Smooth muscle cell (in vitro differentiated cells): Measurements from ENCODE around the gene NDUFS4. TPM values are rescaled to one million over a fixed set of nuclear protein-coding genes. Genes with fewer than 3 reads are reported as not detected.

Experiments
- DNase-seq: peaks from one replicate; lab custom pipeline; 2025; ENCODE audit not compliant: unreplicated experiment; lab: John Stamatoyannopoulos, UW
- H2AFZ ChIP-seq: fragments of 200-600 bp; sonication (generic); 2 replicates; pipeline ENCODE4 v1.6.0; 2016; ENCODE audit warnings: antibody characterized with exemption, low read depth, mild to moderate bottlenecking
- H3F3A ChIP-seq: fragments of 200-600 bp; sonication (generic); 2 replicates; pipeline ENCODE4 v1.6.0; 2017; ENCODE audit warnings: antibody characterized with exemption, low read depth
- H3K27ac ChIP-seq: fragments of 200-600 bp; sonication (generic); 2 replicates; pipeline ENCODE4 v1.5.1; 2016; ENCODE audit warnings: low read depth, mild to moderate bottlenecking
- H3K27me3 ChIP-seq: fragments of 200-600 bp; sonication (generic); 2 replicates; pipeline ENCODE4 v1.6.1; 2016; ENCODE audit warnings: low read depth, mild to moderate bottlenecking
- H3K36me3 ChIP-seq: fragments of 200-600 bp; sonication (generic); 2 replicates; pipeline ENCODE4 v1.5.1; 2016; ENCODE audit warnings: low read depth
- H3K4me1 ChIP-seq: fragments of 200-600 bp; sonication (generic); 2 replicates; pipeline ENCODE4 v1.5.1; 2016; ENCODE audit warnings: low read depth
- H3K4me2 ChIP-seq: fragments of 200-600 bp; sonication (generic); 2 replicates; pipeline ENCODE4 v1.6.0; 2016; ENCODE audit warnings: mild to moderate bottlenecking
- H3K4me3 ChIP-seq: fragments of 200-600 bp; sonication (generic); 2 replicates; pipeline ENCODE4 v1.5.1; 2016; ENCODE audit warnings: mild to moderate bottlenecking
- H3K79me2 ChIP-seq: fragments of 200-600 bp; sonication (generic); 2 replicates; pipeline ENCODE4 v1.6.0; 2016; ENCODE audit warnings: low read depth, mild to moderate bottlenecking
- H3K9ac ChIP-seq: fragments of 200-600 bp; sonication (generic); 2 replicates; pipeline ENCODE4 v1.6.0; 2016; ENCODE audit warnings: low read depth
- H3K9me3 ChIP-seq: fragments of 200-600 bp; sonication (generic); replicated peaks from 2 replicates; pipeline ENCODE4 v1.5.1; 2016; ENCODE audit warnings: low read depth
- H4K20me1 ChIP-seq: fragments of 200-600 bp; sonication (generic); 2 replicates; pipeline ENCODE4 v1.6.0; 2016; ENCODE audit warnings: low read depth
- WGBS: methylation state at CpG from one replicate; pipeline ENCODE4 v1.1.7; 2016; ENCODE audit warnings: low lambda C conversion rate; 5-methylcytosine and 5-hydroxymethylcytosine counted together
- polyA plus RNA-seq: library from polyadenylated mRNA; unstranded; fragments of >200 nt; fragmentation: Nextera tagmentation; extraction: Ambion mirVana; gene quantifications from 2 replicates; pipeline ENCODE4 v1.2.1, GENCODE V29; 2016
- total RNA-seq: library from RNA; depleted of rRNA; stranded (reverse); fragments of >200 nt; gene quantifications from 2 replicates; pipeline ENCODE4 v1.2.3, GENCODE V29; 2014
- TF ChIP-seq, protein P1 (sequence below): fragments of 200-600 bp; sonication (generic); IDR thresholded peaks from 2 replicates; pipeline ENCODE4 v1.5.1; 2017; ENCODE audit warnings: borderline replicate concordance, mild to moderate bottlenecking, antibody characterized with exemption; ENCODE audit not compliant: insufficient read depth, poor library complexity, severe bottlenecking

NDUFS4 gene
- total and polyA plus RNA-seq, 2 experiments from 2014 or later: 182 to 218 TPM

DNA sequence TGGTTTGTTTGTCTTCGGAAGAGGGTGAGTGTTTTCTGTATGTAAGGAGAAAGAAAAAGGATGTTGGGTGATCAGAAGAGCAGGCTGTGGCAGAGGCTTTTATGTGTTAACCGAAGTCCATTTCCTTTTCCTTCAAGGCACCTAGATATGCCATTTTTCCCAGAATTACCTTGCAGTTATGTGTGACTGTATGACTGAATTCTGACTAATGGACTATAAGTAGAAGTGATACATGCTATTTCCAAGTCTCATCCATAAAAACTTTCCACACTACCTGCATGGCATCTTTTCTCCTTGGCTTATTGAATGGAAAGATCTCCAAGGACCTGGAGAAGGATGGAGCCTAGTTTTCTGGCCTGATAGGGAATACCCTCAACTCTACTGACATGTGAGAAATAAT is 10.6 kb upstream of the NDUFS4 start:
- no peaks in the 10 kb centered on the region for H3K9me3 ChIP-seq
- WGBS: 94% methylated on average over 2 of the region's 2 CpGs
- H3K9ac ChIP-seq: no peak overlapping the region
- no peak overlapping the region for H3K4me3 ChIP-seq
- peaks cover 24% of the 10 kb centered on the region for H3K4me1 ChIP-seq
- no peaks in the 10 kb centered on the region for H3K36me3 ChIP-seq
- no peak overlapping the region for H3K27ac ChIP-seq
- no peaks in the 10 kb centered on the region for H3F3A ChIP-seq
- no peak overlapping the region for H2AFZ ChIP-seq
- no peak for DNase-seq
- no peaks in the 10 kb centered on the region for H4K20me1 ChIP-seq
- H3K27me3 ChIP-seq: no peaks in the 10 kb centered on the region
- TF ChIP-seq, protein P1, sequence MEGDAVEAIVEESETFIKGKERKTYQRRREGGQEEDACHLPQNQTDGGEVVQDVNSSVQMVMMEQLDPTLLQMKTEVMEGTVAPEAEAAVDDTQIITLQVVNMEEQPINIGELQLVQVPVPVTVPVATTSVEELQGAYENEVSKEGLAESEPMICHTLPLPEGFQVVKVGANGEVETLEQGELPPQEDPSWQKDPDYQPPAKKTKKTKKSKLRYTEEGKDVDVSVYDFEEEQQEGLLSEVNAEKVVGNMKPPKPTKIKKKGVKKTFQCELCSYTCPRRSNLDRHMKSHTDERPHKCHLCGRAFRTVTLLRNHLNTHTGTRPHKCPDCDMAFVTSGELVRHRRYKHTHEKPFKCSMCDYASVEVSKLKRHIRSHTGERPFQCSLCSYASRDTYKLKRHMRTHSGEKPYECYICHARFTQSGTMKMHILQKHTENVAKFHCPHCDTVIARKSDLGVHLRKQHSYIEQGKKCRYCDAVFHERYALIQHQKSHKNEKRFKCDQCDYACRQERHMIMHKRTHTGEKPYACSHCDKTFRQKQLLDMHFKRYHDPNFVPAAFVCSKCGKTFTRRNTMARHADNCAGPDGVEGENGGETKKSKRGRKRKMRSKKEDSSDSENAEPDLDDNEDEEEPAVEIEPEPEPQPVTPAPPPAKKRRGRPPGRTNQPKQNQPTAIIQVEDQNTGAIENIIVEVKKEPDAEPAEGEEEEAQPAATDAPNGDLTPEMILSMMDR: no peak
- H3K79me2 ChIP-seq: no peaks in the 10 kb centered on the region
- H3K4me2 ChIP-seq: no peak overlapping the region

DNA sequence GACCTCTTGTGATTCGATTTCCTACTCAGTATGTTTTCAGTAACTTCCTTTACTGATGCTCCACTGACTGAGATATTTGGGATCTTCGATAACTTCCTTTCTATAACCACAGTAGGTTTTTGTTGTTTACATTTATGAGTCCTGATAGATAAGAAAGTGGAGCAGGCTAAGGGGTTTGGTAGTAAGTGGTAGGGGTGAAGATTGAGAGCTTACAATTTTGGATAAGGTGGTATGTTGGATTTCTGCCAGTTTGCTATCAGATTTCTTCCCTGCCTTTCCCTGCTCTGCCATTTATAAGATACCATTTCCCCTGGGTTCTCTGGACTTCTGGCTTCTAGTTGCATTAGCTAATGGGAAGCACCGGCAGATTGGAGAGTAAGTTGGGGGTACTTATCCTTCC is 7.9 kb upstream of the NDUFS4 start:
- no peaks in the 10 kb centered on the region for H3K36me3 ChIP-seq
- H3K9ac ChIP-seq: no peak overlapping the region
- no peak overlapping the region for H2AFZ ChIP-seq
- no peaks in the 10 kb centered on the region for H3F3A ChIP-seq
- TF ChIP-seq, protein P1: no peak
- no peaks in the 10 kb centered on the region for H3K79me2 ChIP-seq
- no peaks in the 10 kb centered on the region for H3K9me3 ChIP-seq
- H3K4me3 ChIP-seq: no peak overlapping the region
- H3K27me3 ChIP-seq: no peaks in the 10 kb centered on the region
- H3K4me1 ChIP-seq: no peaks in the 10 kb centered on the region
- no peaks in the 10 kb centered on the region for H4K20me1 ChIP-seq
- H3K4me2 ChIP-seq: no peak overlapping the region
- 93% methylated on average over 3 of the region's 3 CpGs for WGBS
- no peak overlapping the region for H3K27ac ChIP-seq
- DNase-seq: no peak

DNA sequence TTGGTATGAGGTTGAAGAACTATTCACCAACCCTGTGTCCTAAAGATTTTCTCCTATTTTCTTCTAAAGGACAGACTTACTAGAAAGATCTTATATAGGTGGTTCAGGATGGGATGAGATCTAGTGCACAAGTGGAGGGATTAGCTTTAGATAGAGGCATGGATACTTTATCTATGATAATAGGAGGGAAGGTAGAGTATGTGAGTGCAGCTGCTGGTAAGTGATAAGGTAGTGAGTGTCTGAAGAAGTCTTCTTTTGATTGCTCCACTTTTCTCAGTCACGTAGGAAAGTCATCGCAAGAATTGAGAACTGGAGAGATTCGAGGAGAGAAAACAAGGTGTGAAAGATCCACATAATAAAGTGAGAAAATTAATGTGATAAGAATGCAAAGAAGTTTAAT is 6.0 kb upstream of the NDUFS4 start:
- DNase-seq: no peak
- Histone ChIP-seq H3K4me2 (no peak overlapping the region), H3K27ac (no peak overlapping the region), H3K36me3 (no peaks in the 10 kb centered on the region), H3K4me3 (no peak overlapping the region), H3K27me3 (no peaks in the 10 kb centered on the region), H3K79me2 (no peaks in the 10 kb centered on the region), H3K4me1 (no peaks in the 10 kb centered on the region), H2AFZ (no peak overlapping the region), H3K9ac (no peak overlapping the region), H3F3A (no peaks in the 10 kb centered on the region), H4K20me1 (no peaks in the 10 kb centered on the region), H3K9me3 (no peaks in the 10 kb centered on the region)
- WGBS: 91% methylated on average over 3 of the region's 3 CpGs
- TF ChIP-seq, protein P1: no peak

DNA sequence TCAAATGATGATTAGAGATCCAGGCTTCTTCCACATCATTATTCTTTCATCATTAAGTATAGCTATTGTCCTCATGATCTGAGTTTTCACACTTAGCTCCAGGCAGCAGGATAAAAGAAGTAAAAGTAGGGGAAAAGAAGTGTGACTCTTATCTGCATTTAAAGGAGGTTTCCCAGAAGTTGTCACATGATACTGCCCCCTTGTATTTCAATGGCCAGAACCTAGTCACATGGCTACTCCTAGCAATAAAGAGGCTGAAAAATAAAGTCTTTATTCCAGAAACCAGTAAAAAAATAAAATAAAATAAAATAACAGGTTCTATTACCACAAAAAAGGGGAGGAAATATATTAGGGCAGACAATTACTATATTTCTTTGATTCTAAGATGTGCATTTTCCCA is 5.3 kb upstream of the NDUFS4 start:
- Histone ChIP-seq H3K4me2 (no peak overlapping the region), H3K9me3 (no peaks in the 10 kb centered on the region), H3K9ac (no peak overlapping the region), H4K20me1 (no peaks in the 10 kb centered on the region), H3K79me2 (no peaks in the 10 kb centered on the region), H3F3A (no peaks in the 10 kb centered on the region), H3K36me3 (no peaks in the 10 kb centered on the region), H3K4me3 (no peak overlapping the region), H2AFZ (no peak overlapping the region), H3K4me1 (peaks cover 3% of the 10 kb centered on the region), H3K27ac (no peak overlapping the region), H3K27me3 (no peaks in the 10 kb centered on the region)
- DNase-seq: no peak
- TF ChIP-seq, protein P1: no peak
